HepG2 (cell line): ENCODE results near the gene TBC1D22A. TPM values are rescaled to one million over a fixed set of nuclear protein-coding genes. Genes with fewer than 3 reads are reported as not detected.

ENCODE experiments used
- ATAC-seq: fragments of 200-7000 bp; cut with Tn5 transposase; 3 replicates; pipeline ENCODE4 v1.9.1; 2020; ENCODE audit warnings: mild to moderate bottlenecking, moderate library complexity
- BruUV-seq: library from RNA; stranded (reverse); fragments of 400-500 nt; replicated peaks from 2 replicates; lab custom pipeline; 2021; lab: Mats Ljungman, UMichigan
- CTCF ChIA-PET: fragments of 300-600 bp; formaldehyde crosslinking; extraction: SDS; loops from one replicate; lab custom pipeline; 2021; ENCODE audit warnings: low total read pairs, inconsistent platforms, low intra/inter-chr PET ratio; lab: Yijun Ruan, JAX
- POLR2A ChIA-PET: fragments of 350-600 bp; sonication (Branson Sonifier 250); formaldehyde crosslinking; loops from one replicate; lab custom pipeline; 2020; ENCODE audit warnings: antibody characterized with exemption, inconsistent platforms; lab: Yijun Ruan, JAX
- DNase-seq: peaks from one replicate; pipeline ENCODE4 v3.0.0-alpha.2; 2015; ENCODE audit warnings: low spot score
- FAIRE-seq: peaks from 3 replicates; lab custom pipeline; 2011; peaks lifted over from hg19 to GRCh38; lab: Jason Lieb, UNC
- H2AFZ ChIP-seq: one replicate; pipeline ENCODE4 v1.6.1; 2011; ENCODE audit warnings: low read length, inconsistent platforms
- H3K27ac ChIP-seq: fragments of 300-600 bp; 3 replicates; pipeline ENCODE4 v1.8.0; 2011; ENCODE audit warnings: mixed run types, mild to moderate bottlenecking, mixed read lengths, low read length, inconsistent platforms; ENCODE audit not compliant: insufficient read depth; ENCODE audit errors: extremely low read length
- H3K27me3 ChIP-seq, 2 experiments: fragments of 200-600 bp in 1 of 2; 2 replicates in 1 of 2; 3 replicates in 1 of 2; pipeline versions ENCODE4 v1.6.0 to v1.8.0; 2011; ENCODE audit warnings: low read length in 2 of 2, mild to moderate bottlenecking in 2 of 2, moderate library complexity in 2 of 2, inconsistent platforms in 1 of 2; ENCODE audit not compliant: insufficient read depth in 2 of 2, control insufficient read depth in 1 of 2
- H3K36me3 ChIP-seq, 2 experiments: fragments of 200-600 bp in 1 of 2; replicated peaks in 1 of 2; 2 replicates in 1 of 2; 3 replicates in 1 of 2; pipeline versions ENCODE4 v1.5.1 to v1.8.0; 2011; ENCODE audit warnings: low read length in 2 of 2, inconsistent platforms in 1 of 2; ENCODE audit not compliant: insufficient read depth in 2 of 2, control insufficient read depth in 1 of 2
- H3K4me1 ChIP-seq: 2 replicates; pipeline ENCODE4 v1.5.1; 2012; ENCODE audit warnings: low read length, inconsistent platforms; ENCODE audit not compliant: insufficient read depth
- H3K4me2 ChIP-seq: 2 replicates; pipeline ENCODE4 v1.6.0; 2011; ENCODE audit warnings: low read depth, low read length, inconsistent platforms
- H3K4me3 ChIP-seq, 3 experiments: fragments of 200-600 bp in 1 of 3; sonication (generic), shearing (Covaris generic) in 1 of 3; replicated peaks in 1 of 3; 2 replicates each; pipeline ENCODE4 v1.5.1; 2011 to 2016; ENCODE audit warnings: low read length in 3 of 3, inconsistent platforms in 2 of 3, low read depth in 2 of 3, mild to moderate bottlenecking in 2 of 3, control low read depth in 1 of 3, mixed read lengths in 1 of 3; ENCODE audit not compliant: insufficient read depth in 1 of 3
- H3K79me2 ChIP-seq: one replicate; pipeline ENCODE4 v1.6.1; 2011; ENCODE audit warnings: low read length, inconsistent platforms; ENCODE audit not compliant: insufficient read depth
- H3K9ac ChIP-seq: 2 replicates; pipeline ENCODE4 v1.6.0; 2011; ENCODE audit warnings: mild to moderate bottlenecking, low read depth, low read length, inconsistent platforms; ENCODE audit not compliant: insufficient read depth
- H3K9me3 ChIP-seq: 2 replicates; pipeline ENCODE4 v1.5.1; 2012; ENCODE audit warnings: mild to moderate bottlenecking, low read length
- H4K20me1 ChIP-seq: 2 replicates; pipeline ENCODE4 v1.6.0; 2011; ENCODE audit warnings: inconsistent platforms, mild to moderate bottlenecking, low read length, moderate library complexity; ENCODE audit not compliant: insufficient read depth
- AGO1 ChIP-seq: fragments of 200-400 bp; formaldehyde crosslinking; IDR thresholded peaks from 2 replicates; pipeline ENCODE4 v1.6.1; 2017; ENCODE audit warnings: mild to moderate bottlenecking, low read depth, low read length, moderate library complexity; ENCODE audit not compliant: poor library complexity, severe bottlenecking
- BCLAF1 ChIP-seq: fragments of 450-650 bp; IDR thresholded peaks from 2 replicates; pipeline ENCODE4 v1.6.1; 2017; ENCODE audit warnings: mild to moderate bottlenecking
- CEBPG ChIP-seq: IDR thresholded peaks from 2 replicates; pipeline ENCODE4 v1.6.1; 2016
- CTCF ChIP-seq: sonication (generic); formaldehyde crosslinking; IDR thresholded peaks from 2 replicates; pipeline ENCODE4 v1.5.0; 2020; ENCODE audit warnings: mild to moderate bottlenecking, missing genetic modification reagents, moderate library complexity
- ELF3 ChIP-seq: IDR thresholded peaks from 2 replicates; pipeline ENCODE4 v1.6.1; 2016; ENCODE audit warnings: missing genetic modification reagents, missing compliant biosample characterization
- FOXC1 ChIP-seq: sonication (generic); formaldehyde crosslinking; IDR thresholded peaks from 2 replicates; pipeline ENCODE4 v1.8.0; 2022; ENCODE audit warnings: mild to moderate bottlenecking, missing genetic modification reagents, borderline replicate concordance
- KLF9 ChIP-seq: IDR thresholded peaks from 2 replicates; pipeline ENCODE4 v1.6.1; 2016; ENCODE audit warnings: low read depth
- PBX2 ChIP-seq: IDR thresholded peaks from 2 replicates; pipeline ENCODE4 v1.6.1; 2016; ENCODE audit warnings: control low read depth
- SATB2 ChIP-seq: sonication (generic); formaldehyde crosslinking; IDR thresholded peaks from 2 replicates; pipeline ENCODE4 v1.5.0; 2020; ENCODE audit warnings: missing genetic modification reagents
- SMYD3 ChIP-seq: sonication (generic); formaldehyde crosslinking; IDR thresholded peaks from 2 replicates; pipeline ENCODE4 v1.8.1; 2023; ENCODE audit warnings: mild to moderate bottlenecking, missing genetic modification reagents
- SOX5 ChIP-seq: IDR thresholded peaks from 2 replicates; pipeline ENCODE4 v1.6.1; 2016; ENCODE audit warnings: borderline replicate concordance
- YY1 ChIP-seq: IDR thresholded peaks from 2 replicates; pipeline ENCODE4 v1.6.1; 2011; ENCODE audit warnings: low read length, low read depth, moderate library complexity, mild to moderate bottlenecking; ENCODE audit not compliant: insufficient read depth, insufficient replicate concordance
- ZFP36 ChIP-seq: fragments of 150-350 bp; IDR thresholded peaks from 2 replicates; pipeline ENCODE4 v1.6.1; 2018; ENCODE audit warnings: borderline replicate concordance, low read length, low read depth; ENCODE audit not compliant: partially characterized antibody
- ZNF530 ChIP-seq: sonication (generic); formaldehyde crosslinking; IDR thresholded peaks from 2 replicates; pipeline ENCODE4 v1.5.0; 2020; ENCODE audit warnings: low read depth, mild to moderate bottlenecking, missing genetic modification reagents
- ZNF552 ChIP-seq: sonication (generic); formaldehyde crosslinking; IDR thresholded peaks from 2 replicates; pipeline ENCODE4 v1.9.0; 2022; ENCODE audit warnings: missing genetic modification reagents, mild to moderate bottlenecking, borderline replicate concordance
- ZNF792 ChIP-seq: IDR thresholded peaks from 2 replicates; pipeline ENCODE4 v1.6.1; 2016
- WGBS: methylation state at CpG from one replicate; pipeline ENCODE4 v1.1.6; 2017; ENCODE audit warnings: low lambda C conversion rate; 5-methylcytosine and 5-hydroxymethylcytosine counted together
- in situ Hi-C: cut with HindIII; loops from 2 replicates; pipeline ENCODE4 v1.10.0; 2017; ENCODE audit warnings: low pct_unique_long_range_greater_than_20kb; ENCODE audit not compliant: extremely low pct_ligation_motif_present
- intact Hi-C: fragments of 100-400 bp; cut with micrococcal nuclease; formaldehyde crosslinking; loops from one replicate; pipeline ENCODE4 v1.10.0; 2022; ENCODE audit not compliant: unreplicated experiment
- polyA plus RNA-seq, 8 experiments: library from polyadenylated mRNA; depleted of rRNA in 3 of 8; stranded (reverse) in 7 of 8; unstranded in 1 of 8; fragments of >200 nt; fragmentation: Illumina TruSeq in 4 of 8; extraction: Trizol in 4 of 8; gene quantifications; 2 replicates each; pipeline versions ENCODE4 v1.2.1 to v1.2.3, GENCODE V29; 2011 to 2016; ENCODE audit warnings: low read depth in 4 of 8, missing spikeins in 1 of 8, mixed read lengths in 1 of 8; ENCODE audit not compliant: insufficient read depth in 1 of 8
- total RNA-seq, 5 experiments: library from RNA; depleted of rRNA; stranded (reverse); fragments of >200 nt; fragmentation: Illumina TruSeq; extraction: Trizol; gene quantifications; 2 replicates each; pipeline ENCODE4 v1.2.3, GENCODE V29; 2016; ENCODE audit warnings: low read depth in 1 of 5

The TBC1D22A gene
- total and polyA plus RNA-seq, 2 of the 13 experiments (the other 11 are each of a cell fraction or from before 2014, with no cell fraction given) = 17.3 to 18.0 TPM

GRCh38 chr22:47124451-47124881, 362.0 kb downstream of the TBC1D22A start:
- in situ Hi-C loops = no loop called here

More at GRCh38 chr22:47124451-47124881, 362.0 kb downstream of the TBC1D22A start:
- ChIA-PET POLR2A (no interaction called here), CTCF (no interaction called here)
- H4K20me1 ChIP-seq = no peaks in the 10 kb centered on the region
- ATAC-seq (no peak), DNase-seq (no peak), FAIRE-seq (no peak)
- WGBS = 100% methylated on average over 13 of the region's 15 CpGs
- no peak overlapping the region for H3K4me2 ChIP-seq
- H3K27ac ChIP-seq = no peak overlapping the region
- H3K9me3 ChIP-seq = no peaks in the 10 kb centered on the region
- no peak overlapping the region for H3K9ac ChIP-seq
- H2AFZ ChIP-seq = no peak overlapping the region
- H3K79me2 ChIP-seq = no peaks in the 10 kb centered on the region
- no peaks in the 10 kb centered on the region for H3K27me3 ChIP-seq
- H3K36me3 ChIP-seq = no peaks in the 10 kb centered on the region; a peak in 1 of 5 replicates
- intact Hi-C loops = no loop called here
- H3K4me3 ChIP-seq = no peak overlapping the region
- peaks cover 7% of the 10 kb centered on the region; the same call in 1 of the 2 replicates for H3K4me1 ChIP-seq
- no TSS peak for BruUV-seq
- TF ChIP-seq CEBPG (CRISPR knock-in tag) = no peak
- TF ChIP-seq SMYD3 (CRISPR knock-in tag) = no peak
- TF ChIP-seq ELF3 (CRISPR knock-in tag) = no peak
- TF ChIP-seq ZFP36 = no peak
- TF ChIP-seq BCLAF1 = no peak
- TF ChIP-seq FOXC1 (CRISPR knock-in tag) = no peak
- no peak for TF ChIP-seq SOX5 (CRISPR knock-in tag)
- TF ChIP-seq PBX2 (CRISPR knock-in tag) = no peak
- no peak for TF ChIP-seq ZNF792
- no peak for TF ChIP-seq KLF9 (CRISPR knock-in tag)
- no peak for TF ChIP-seq ZNF552 (CRISPR knock-in tag)
- TF ChIP-seq CTCF (CRISPR knock-in tag) = no peak
- TF ChIP-seq YY1 = no peak
- TF ChIP-seq ZNF530 (CRISPR knock-in tag) = no peak
- TF ChIP-seq AGO1 = no peak
- no peak for TF ChIP-seq SATB2
- TF ChIP-seq, all 625 proteins: peak for 0
